Thoracic aorta (tissue), 2 donors: Measurements from ENCODE around the gene UBAC2. TPM values are rescaled to one million over a fixed set of nuclear protein-coding genes. Genes with fewer than 3 reads are reported as not detected.

Experiments
- ATAC-seq: fragments of 150-250 bp; one replicate; pipeline ENCODE4 v1.8.0; 2017; ENCODE audit warnings: low read depth; ENCODE audit not compliant: insufficient number of reproducible peaks, low FRiP score
- DNase-seq: peaks from one replicate; pipeline ENCODE4 v3.0.0-alpha.2; 2020; ENCODE audit warnings: low spot score
- H3K27ac ChIP-seq, 2 donors: fragments of 200-600 bp; sonication (generic); 1 replicate in 1 of 2; 2 replicates in 1 of 2; pipeline ENCODE4 v1.5.1; 2016; ENCODE audit warnings: mild to moderate bottlenecking in 2 of 2, moderate library complexity in 2 of 2
- H3K27me3 ChIP-seq: fragments of 200-600 bp; sonication (generic); replicated peaks from 2 replicates; pipeline ENCODE4 v1.6.0; 2016; ENCODE audit warnings: mild to moderate bottlenecking; ENCODE audit not compliant: insufficient read depth
- H3K36me3 ChIP-seq: fragments of 200-600 bp; sonication (generic); one replicate; pipeline ENCODE4 v1.5.1; 2016
- H3K4me1 ChIP-seq, 2 donors: fragments of 200-600 bp; sonication (generic); 1 replicate in 1 of 2; 2 replicates in 1 of 2; pipeline versions ENCODE4 v1.5.1 to v1.6.0; 2016; ENCODE audit warnings: low read depth in 2 of 2, mild to moderate bottlenecking in 1 of 2; ENCODE audit not compliant: control insufficient read depth in 1 of 2
- H3K4me3 ChIP-seq: fragments of 200-600 bp; sonication (generic); 2 replicates; pipeline ENCODE4 v1.5.1; 2016; ENCODE audit warnings: mild to moderate bottlenecking
- H3K9me3 ChIP-seq: fragments of 200-600 bp; sonication (generic); 2 replicates; pipeline ENCODE4 v1.5.1; 2016
- CTCF ChIP-seq: fragments of 200-600 bp; sonication (generic); IDR thresholded peaks from one replicate; pipeline ENCODE4 v1.5.1; 2019; ENCODE audit warnings: antibody characterized with exemption
- total RNA-seq, 2 donors: library from RNA; depleted of rRNA; stranded (reverse); fragments of >200 nt; gene quantifications; one replicate each; pipeline versions ENCODE4 v1.1.0 to v1.2.3, GENCODE V29; 2016

Gene UBAC2
- total RNA-seq, 2 donors from 2014 or later = 41.3 to 49.7 TPM

GRCh38 chr13:99311748-99312492 is 111.3 kb downstream of the UBAC2 start:
- TF ChIP-seq CTCF = no peak
- DNase-seq (no peak), ATAC-seq (no peak)
- Histone ChIP-seq H3K36me3 (no peaks in the 10 kb centered on the region), H3K27me3 (no peaks in the 10 kb centered on the region), H3K4me1 (peaks cover 18 to 24% of the 10 kb centered on the region in 2 donors), H3K9me3 (no peaks in the 10 kb centered on the region), H3K4me3 (no peak overlapping the region), H3K27ac (no peak overlapping the region)

GRCh38 chr13:99312493-99312883 is 111.8 kb downstream of the UBAC2 start:
- no peak for TF ChIP-seq CTCF
- DNase-seq = no peak
- Histone ChIP-seq H3K4me1 (peaks cover 16 to 19% of the 10 kb centered on the region in 2 donors), H3K27ac (no peak overlapping the region), H3K36me3 (no peaks in the 10 kb centered on the region), H3K27me3 (no peaks in the 10 kb centered on the region), H3K9me3 (no peaks in the 10 kb centered on the region), H3K4me3 (no peak overlapping the region)
- ATAC-seq = no peak

- Histone ChIP-seq H3K4me1 (peaks cover 9% of the 10 kb centered on the region in 2 donors), H3K36me3 (no peaks in the 10 kb centered on the region), H3K27me3 (no peaks in the 10 kb centered on the region), H3K27ac (no peak overlapping the region), H3K9me3 (no peaks in the 10 kb centered on the region), H3K4me3 (no peak overlapping the region)
- DNase-seq (no peak), ATAC-seq (no peak)
- TF ChIP-seq CTCF = no peak
These were observed 112.8 kb downstream of the UBAC2 start for GRCh38 chr13:99313501-99313900.

GRCh38 chr13:99313941-99314340 is 113.3 kb downstream of the UBAC2 start:
- TF ChIP-seq CTCF = no peak
- Histone ChIP-seq H3K4me3 (no peak overlapping the region), H3K27ac (no peak overlapping the region), H3K36me3 (no peaks in the 10 kb centered on the region), H3K27me3 (no peaks in the 10 kb centered on the region), H3K4me1 (peaks cover 4 to 6% of the 10 kb centered on the region in 2 donors), H3K9me3 (no peaks in the 10 kb centered on the region)
- DNase-seq = no peak
- ATAC-seq = no peak

GRCh38 chr13:99314640-99315176 is 114.1 kb downstream of the UBAC2 start:
- H3K27ac ChIP-seq = no peak overlapping the region
- DNase-seq = no peak
- no peak for TF ChIP-seq CTCF
- H3K27me3 ChIP-seq = no peaks in the 10 kb centered on the region
- H3K4me1 ChIP-seq = peaks cover 5 to 7% of the 10 kb centered on the region in 2 donors
- H3K9me3 ChIP-seq = no peaks in the 10 kb centered on the region
- no peak for ATAC-seq
- no peaks in the 10 kb centered on the region for H3K36me3 ChIP-seq
- no peak overlapping the region for H3K4me3 ChIP-seq
